Lower lobe of right lung (tissue), 2 donors: ENCODE data around the gene ELL. TPM values are rescaled to one million over a fixed set of nuclear protein-coding genes. Genes with fewer than 3 reads are reported as not detected.

Source experiments
- ATAC-seq, 2 donors: fragments of 200-7000 bp; cut with Tn5 transposase; one replicate each; pipeline ENCODE4 v1.9.1; 2020 to 2022; ENCODE audit warnings: mild to moderate bottlenecking in 2 of 2, moderate library complexity in 2 of 2
- DNase-seq: peaks from one replicate; pipeline ENCODE4 v3.0.0-alpha.2; 2020
- H3K27ac ChIP-seq: fragments of 200-600 bp; one replicate; pipeline ENCODE4 v1.8.0; 2022
- H3K27me3 ChIP-seq: fragments of 200-600 bp; one replicate; pipeline ENCODE4 v1.8.0; 2022; ENCODE audit warnings: low read depth
- H3K36me3 ChIP-seq: fragments of 200-600 bp; one replicate; pipeline ENCODE4 v1.8.0; 2022; ENCODE audit warnings: mild to moderate bottlenecking
- H3K4me1 ChIP-seq: fragments of 200-600 bp; one replicate; pipeline ENCODE4 v1.8.0; 2022
- H3K4me3 ChIP-seq: fragments of 200-600 bp; one replicate; pipeline ENCODE4 v1.8.0; 2022; ENCODE audit warnings: mild to moderate bottlenecking
- H3K9me3 ChIP-seq: fragments of 200-600 bp; one replicate; pipeline ENCODE4 v1.8.0; 2022
- CTCF ChIP-seq: fragments of 200-600 bp; IDR thresholded peaks from one replicate; pipeline ENCODE4 v1.8.0; 2022; ENCODE audit warnings: antibody characterized with exemption, mild to moderate bottlenecking
- intact Hi-C: fragments of 100-400 bp; cut with DNase I; formaldehyde crosslinking; loops from one replicate; pipeline ENCODE4 v1.11.0; 2022
- total RNA-seq: library from RNA; stranded (reverse); fragmentation: NEBNext Ultra II Directional; extraction: Animal tissue kit (Norgen Biotek cat#: 25700); gene quantifications from one replicate; pipeline ENCODE4 v1.2.1, GENCODE V29; 2021
- donor health status: DM: no; HTN: yes; CAD: no; lungs with severe emphysema.

The ELL gene
- total RNA-seq, 1 donor from 2014 or later = 19.7 TPM

- H3K36me3 ChIP-seq = peaks cover 76% of the 10 kb centered on the region
- H3K27me3 ChIP-seq = no peaks in the 10 kb centered on the region
- H3K4me3 ChIP-seq = no peak overlapping the region
- ATAC-seq (no peak), DNase-seq (no peak)
- intact Hi-C loops = no loop called here
- no peaks in the 10 kb centered on the region for H3K9me3 ChIP-seq
- no peak overlapping the region for H3K27ac ChIP-seq
- H3K4me1 ChIP-seq = peaks cover under 1% of the 10 kb centered on the region
- TF ChIP-seq CTCF = no peak
Measured at GRCh38 chr19:18445262-18445948, 76.5 kb downstream of the ELL start.

GRCh38 chr19:18444513-18444912 lies 77.4 kb downstream of the ELL start:
- H3K36me3 ChIP-seq = peaks cover 67% of the 10 kb centered on the region
- no peak overlapping the region for H3K27ac ChIP-seq
- H3K27me3 ChIP-seq = no peaks in the 10 kb centered on the region
- no peak for DNase-seq
- no peaks in the 10 kb centered on the region for H3K9me3 ChIP-seq
- TF ChIP-seq CTCF = no peak
- H3K4me1 ChIP-seq = peaks cover 2% of the 10 kb centered on the region
- no peak for ATAC-seq
- no peak overlapping the region for H3K4me3 ChIP-seq
- intact Hi-C loops = no loop called here

GRCh38 chr19:18443831-18444230 lies 78.0 kb downstream of the ELL start:
- Histone ChIP-seq H3K4me3 (no peak overlapping the region), H3K4me1 (peaks cover 9% of the 10 kb centered on the region), H3K36me3 (peaks cover 61% of the 10 kb centered on the region), H3K27ac (no peak overlapping the region), H3K27me3 (no peaks in the 10 kb centered on the region), H3K9me3 (no peaks in the 10 kb centered on the region)
- intact Hi-C loops = no loop called here
- DNase-seq = no peak
- no peak for TF ChIP-seq CTCF
- no peak for ATAC-seq

GRCh38 chr19:18443406-18443805 lies 78.5 kb downstream of the ELL start:
- no peak for ATAC-seq
- no peaks in the 10 kb centered on the region for H3K9me3 ChIP-seq
- no peaks in the 10 kb centered on the region for H3K27me3 ChIP-seq
- TF ChIP-seq CTCF = no peak
- no peak overlapping the region for H3K27ac ChIP-seq
- H3K4me1 ChIP-seq = peaks cover 13% of the 10 kb centered on the region
- intact Hi-C loops = no loop called here
- no peak overlapping the region for H3K4me3 ChIP-seq
- DNase-seq = no peak
- peaks cover 56% of the 10 kb centered on the region for H3K36me3 ChIP-seq

- no peak overlapping the region for H3K27ac ChIP-seq
- intact Hi-C loops = no loop called here
- peaks cover 17% of the 10 kb centered on the region for H3K4me1 ChIP-seq
- TF ChIP-seq CTCF = no peak
- H3K27me3 ChIP-seq = no peaks in the 10 kb centered on the region
- ATAC-seq (no peak), DNase-seq (no peak)
- H3K36me3 ChIP-seq = peaks cover 52% of the 10 kb centered on the region
- H3K4me3 ChIP-seq = no peak overlapping the region
- no peaks in the 10 kb centered on the region for H3K9me3 ChIP-seq
Measured at GRCh38 chr19:18442941-18443340, 78.9 kb downstream of the ELL start.
